ENCODE measurements around the gene PRSS36.
"Not testable (repeated sequence)": the region's sequence is repeated elsewhere in the genome, so short reads cannot be mapped to it uniquely, and the experiment has no call there.

PRSS36 gene

DNA sequence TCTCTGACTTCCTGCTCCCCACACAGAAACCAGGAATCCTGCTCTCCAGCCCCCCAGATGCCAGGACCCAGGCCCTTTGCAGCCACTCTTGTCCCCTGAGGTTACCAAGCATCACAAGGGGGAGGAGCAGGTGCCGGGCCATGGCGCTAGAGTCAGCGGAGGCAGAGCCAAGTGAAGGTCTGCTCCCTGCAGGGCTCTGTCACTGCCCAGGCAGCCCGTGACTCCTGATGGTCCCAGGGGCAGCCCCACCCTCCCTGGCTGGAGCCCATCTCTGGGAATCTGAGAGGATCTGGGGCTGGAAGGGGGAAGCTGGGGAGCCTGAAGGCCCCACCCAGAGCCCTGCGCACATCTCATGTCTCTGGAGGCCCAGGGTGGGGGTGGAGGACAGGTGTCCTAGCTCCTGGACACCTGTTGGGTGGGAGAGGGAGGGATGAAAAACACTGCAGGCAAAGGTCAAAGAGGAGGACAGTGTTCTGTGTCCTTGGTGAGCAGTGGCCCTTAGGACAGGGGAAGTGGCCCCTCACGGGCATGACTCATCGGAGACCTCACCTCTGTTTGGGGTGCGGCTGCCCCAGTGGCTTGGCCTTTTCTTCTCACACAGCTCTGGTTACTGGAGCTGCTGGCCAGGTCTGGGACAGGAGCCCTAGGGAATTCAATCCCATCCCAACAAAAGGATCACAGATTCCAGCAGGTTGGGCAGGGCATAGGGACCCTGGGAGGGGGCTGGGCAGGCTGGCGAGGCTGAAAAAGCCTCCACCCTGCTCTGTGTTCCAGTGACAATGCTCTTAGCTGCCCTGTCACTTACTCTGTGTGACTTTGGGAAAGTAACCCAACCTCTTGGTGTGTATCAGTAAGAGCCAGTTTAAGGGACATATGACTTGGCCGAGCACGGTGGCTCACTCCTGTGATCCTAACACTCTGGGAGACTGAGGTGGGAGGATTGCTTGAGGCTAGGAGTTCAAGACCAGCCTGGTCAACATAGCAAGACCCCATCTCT, at the start of gene PRSS36:
Gene PRSS36, minus strand, starts transcription at position 173 of the 997 bp plus-strand sequence. Its CDS starts 31 bp downstream, at position 142.
- DNase-seq (ENCODE audit: low read depth in 2 of 3, low spot score in 1 of 3): no peak

DNA sequence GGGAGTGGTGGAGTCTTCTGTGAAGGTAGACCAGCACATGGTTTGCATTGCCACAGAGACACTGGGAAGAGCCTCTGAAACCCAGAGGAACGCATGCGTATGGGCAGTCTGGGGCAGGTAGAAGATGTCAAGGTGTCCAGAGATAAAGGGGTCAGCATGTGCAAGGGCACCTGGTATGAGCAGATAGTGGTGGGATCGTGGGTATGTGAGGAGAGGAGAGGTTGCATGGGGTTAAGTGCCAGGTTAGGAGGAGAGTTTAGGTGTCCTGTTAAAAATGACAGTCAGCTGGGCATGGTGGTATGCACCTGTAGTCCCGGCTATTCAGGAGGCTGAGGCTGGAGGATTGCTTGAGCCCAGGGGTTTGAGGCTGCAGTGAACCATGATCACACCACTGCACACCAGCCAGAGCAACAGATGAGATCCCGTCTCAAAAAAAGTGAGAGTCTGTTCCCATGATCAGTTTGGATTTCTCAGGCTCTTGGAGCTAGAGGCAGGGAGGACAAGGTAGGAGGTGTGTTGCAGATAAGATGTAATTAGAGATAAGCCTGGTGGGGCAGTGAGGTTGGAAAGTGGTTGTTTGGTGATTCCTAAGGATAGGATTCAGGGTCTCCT, 49.7 kb upstream of the PRSS36 start:
- DNase-seq (ENCODE audit: low read depth in 2 of 3, low spot score in 1 of 3): no peak

DNA sequence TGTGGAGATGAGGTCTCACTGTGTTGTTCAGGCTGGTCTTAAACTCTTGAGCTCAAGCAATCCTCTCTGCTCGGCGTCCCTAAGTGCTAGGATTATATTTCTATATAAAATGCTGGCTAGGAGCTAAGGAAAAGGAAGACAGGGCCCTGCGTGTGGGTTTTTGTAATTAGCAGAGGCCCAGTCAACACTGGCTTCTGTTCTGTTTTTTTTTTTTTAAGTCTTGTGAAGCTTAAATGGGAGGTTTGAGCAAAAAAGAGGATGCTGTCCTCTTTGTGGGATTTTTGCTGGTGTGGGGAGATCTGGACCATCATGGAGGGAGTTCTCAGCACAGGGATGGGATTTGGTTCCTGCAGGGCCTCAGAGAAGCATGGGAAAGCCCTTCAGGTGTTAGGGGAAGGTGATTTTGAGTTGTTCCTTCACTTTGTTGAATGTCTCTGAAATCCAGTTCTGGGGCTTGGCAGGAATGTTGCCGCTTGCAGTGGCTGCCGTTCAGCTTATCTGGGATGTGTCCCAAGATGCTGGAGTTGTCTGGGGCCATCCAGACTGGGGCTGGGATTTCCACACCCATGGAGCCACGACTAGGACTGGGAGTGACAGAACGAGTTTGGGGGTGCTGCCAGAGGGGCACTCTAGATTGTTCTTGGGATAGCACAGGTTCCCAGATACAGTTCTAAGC, 48.5 kb upstream of the PRSS36 start:
- no peak for DNase-seq (ENCODE audit: low read depth in 2 of 3, low spot score in 1 of 3)

DNA sequence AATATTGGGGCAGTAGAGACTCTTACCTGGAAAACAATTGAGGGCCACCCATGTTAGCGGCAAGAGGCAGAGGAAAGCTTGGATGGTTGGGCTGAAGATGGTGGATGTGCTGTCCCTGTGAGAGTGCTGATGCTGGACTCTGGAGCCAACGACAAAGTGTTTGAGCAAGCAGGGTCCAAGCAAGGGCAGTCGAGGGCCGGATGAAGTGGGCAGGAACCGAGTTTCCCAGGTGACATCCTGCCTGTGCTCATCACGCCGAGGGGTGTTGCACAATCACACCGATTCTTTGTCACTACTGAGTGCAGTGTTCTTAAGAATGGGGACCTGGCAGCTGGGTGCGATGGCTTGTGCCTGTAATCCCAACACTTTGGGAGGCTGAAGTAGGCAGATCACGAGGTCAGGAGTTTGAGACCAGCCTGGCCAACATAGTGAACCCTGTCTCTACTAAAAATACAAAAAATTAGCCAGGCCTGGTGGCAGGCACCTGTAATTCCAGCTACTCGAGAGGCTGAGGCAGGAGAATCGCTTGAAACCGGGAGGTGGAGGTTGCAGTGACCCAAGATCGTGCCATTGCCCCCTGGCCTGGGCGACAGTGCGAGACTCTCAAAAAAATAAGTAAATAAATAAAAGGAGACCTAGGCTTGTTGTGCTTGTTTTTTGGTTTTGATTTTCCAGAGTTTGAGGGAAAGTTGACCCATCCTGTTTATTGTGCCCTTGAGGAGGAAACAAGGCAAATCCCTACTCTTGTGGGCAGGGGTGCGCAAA, 46.6 kb upstream of the PRSS36 start:
- DNase-seq (ENCODE audit: low read depth in 2 of 3, low spot score in 1 of 3): no peak

DNA sequence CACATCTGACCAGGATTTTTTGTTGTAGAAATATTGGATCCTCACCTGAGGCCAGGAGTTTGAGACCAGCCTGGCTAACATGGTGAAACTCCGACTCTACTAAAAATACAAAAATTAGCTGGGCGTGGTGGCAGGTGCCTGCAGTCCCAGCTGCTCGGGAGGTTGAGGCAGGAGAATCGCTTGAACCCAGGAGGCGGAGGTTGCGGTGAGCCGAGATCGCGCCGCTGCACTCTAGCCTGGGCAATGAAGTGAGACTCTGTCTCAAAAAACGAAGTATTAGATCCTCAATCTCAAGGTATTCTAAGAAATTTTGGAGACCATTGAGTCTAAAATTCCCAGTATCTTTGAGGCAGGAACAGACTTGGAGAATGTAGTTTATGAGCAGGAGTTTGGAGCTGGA, 46.0 kb upstream of the PRSS36 start:
- not testable (repeated sequence) for DNase-seq (ENCODE audit: low read depth in 2 of 3, low spot score in 1 of 3)

GRCh38 chr16:31194898-31195297, 45.0 kb upstream of the PRSS36 start:
- no peak for DNase-seq (ENCODE audit: low read depth in 2 of 3, low spot score in 1 of 3)

DNA sequence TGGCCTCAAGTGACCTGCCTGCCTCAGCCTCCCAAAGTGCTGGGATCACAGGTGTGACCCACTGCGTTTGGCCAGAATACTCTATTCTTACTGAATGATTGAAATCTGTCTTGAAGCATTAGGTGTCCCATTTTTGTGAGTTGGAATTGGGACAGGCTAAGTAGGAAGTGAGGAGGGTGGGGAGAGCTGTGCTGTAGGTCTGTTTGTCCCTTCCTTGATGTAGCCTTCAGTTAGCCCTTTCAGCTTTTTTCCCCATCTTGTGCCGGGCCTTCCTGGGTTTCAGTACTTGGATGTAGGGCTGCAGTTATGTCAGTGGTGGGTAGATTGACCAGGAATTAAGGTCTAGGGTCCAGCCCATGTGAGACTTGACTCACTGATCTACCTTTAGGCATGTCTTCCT, 44.0 kb upstream of the PRSS36 start:
- no peak for DNase-seq (ENCODE audit: low read depth in 2 of 3, low spot score in 1 of 3)

DNA sequence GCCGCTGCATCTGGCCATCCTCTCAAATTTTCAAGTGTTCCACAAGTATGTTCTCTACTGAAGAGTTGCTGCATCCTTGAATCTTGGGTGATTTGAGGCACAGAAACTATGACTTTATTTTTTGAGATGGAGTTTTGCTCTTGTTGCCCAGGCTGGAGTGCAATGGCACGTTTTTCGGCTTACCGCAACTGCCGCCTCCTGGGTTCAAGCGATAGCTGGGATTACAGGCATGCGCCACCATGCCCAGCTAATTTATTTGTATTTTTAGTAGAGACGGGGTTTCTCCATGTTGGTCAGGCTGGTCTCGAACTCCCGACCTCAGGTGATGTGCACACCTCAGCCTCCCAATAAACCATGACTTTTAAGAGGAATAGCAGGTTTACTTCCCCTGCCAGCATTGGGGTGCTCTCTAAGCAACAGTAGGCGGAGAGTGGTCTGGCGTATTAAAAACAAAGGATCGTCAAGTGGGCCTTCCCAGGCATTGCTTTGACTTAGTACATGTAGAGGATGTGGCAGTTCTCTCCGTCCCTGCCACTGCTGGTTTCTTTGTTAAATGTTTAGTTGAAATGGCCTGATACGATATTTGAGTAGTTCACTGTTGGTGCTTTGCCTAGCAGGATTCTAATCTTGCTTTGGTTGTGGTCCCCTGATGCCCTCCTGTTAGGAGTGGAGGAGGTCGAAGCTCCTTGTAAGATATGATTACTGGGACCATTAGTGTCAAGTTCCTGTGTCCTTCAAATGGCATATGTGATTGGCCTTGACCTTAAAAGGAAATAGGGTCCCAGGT, 43.2 kb upstream of the PRSS36 start:
- DNase-seq (ENCODE audit: low read depth in 2 of 3, low spot score in 1 of 3): no peak

GRCh38 chr16:31191697-31192428, 42.0 kb upstream of the PRSS36 start:
- DNase-seq (ENCODE audit: low read depth in 2 of 3, low spot score in 1 of 3): no peak

GRCh38 chr16:31190818-31191444, 41.1 kb upstream of the PRSS36 start:
- DNase-seq (ENCODE audit: low read depth in 2 of 3, low spot score in 1 of 3): no peak

DNA sequence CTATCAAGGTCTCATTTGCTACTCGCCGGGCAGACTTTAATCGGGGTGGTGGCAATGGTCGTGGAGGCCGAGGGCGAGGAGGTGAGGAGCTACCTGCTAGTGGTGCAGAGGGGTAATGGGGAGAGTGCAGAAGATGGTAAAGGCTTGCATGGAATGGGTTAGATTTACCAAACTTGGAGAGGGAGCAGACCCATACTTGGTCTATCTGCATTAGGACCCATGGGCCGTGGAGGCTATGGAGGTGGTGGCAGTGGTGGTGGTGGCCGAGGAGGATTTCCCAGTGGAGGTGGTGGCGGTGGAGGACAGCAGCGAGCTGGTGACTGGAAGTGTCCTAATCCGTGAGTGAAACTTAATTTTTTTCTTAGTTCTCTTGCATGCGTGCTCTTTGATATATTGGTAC, 40.2 kb upstream of the PRSS36 start:
- DNase-seq (ENCODE audit: low read depth in 2 of 3, low spot score in 1 of 3): no peak

- no peak for DNase-seq (ENCODE audit: low read depth in 2 of 3, low spot score in 1 of 3)
Measured at GRCh38 chr16:31189412-31189778, 39.5 kb upstream of the PRSS36 start.

DNA sequence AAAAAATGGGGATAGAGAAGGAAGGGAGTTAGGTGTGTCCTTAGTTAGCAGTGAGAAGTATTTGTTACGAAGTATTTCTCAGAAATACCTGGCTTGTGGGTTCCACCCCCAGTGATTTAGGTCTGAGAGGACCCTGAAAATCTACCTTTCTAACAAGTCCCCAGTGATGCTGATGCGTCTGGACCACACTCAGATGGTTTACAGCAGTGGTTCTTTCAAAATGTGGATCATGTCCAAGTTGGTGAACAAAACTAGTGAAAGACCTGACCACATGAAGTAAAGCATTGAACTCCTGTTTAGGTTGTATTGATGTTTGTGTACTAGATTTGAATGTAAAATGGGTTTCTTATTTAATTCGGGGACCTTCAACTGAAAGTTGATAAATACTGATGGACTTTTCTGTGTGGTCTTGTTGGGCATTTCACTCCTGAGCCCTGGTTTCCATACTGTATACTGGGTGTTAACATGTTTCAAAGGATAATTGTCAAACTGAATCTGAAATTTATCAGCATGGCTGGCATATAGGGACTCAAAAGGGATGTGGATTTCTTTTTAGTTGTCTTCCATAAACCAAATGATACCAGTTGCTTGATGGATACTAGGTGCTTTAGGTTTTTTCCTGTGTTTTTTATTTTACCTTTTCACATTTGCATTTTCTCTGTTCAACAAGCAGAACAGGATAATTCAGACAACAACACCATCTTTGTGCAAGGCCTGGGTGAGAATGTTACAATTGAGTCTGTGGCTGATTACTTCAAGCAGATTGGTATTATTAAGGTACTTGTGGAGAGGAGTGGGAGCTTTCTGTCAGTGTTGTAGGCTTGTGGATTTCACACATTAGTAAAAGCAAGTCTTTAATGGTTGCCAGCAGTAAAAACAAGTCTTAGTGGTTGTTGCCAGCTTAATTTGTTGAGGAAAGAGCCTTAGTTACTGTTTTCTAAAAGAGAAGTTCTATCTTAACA, 38.9 kb upstream of the PRSS36 start:
- no peak for DNase-seq (ENCODE audit: low read depth in 2 of 3, low spot score in 1 of 3)

DNA sequence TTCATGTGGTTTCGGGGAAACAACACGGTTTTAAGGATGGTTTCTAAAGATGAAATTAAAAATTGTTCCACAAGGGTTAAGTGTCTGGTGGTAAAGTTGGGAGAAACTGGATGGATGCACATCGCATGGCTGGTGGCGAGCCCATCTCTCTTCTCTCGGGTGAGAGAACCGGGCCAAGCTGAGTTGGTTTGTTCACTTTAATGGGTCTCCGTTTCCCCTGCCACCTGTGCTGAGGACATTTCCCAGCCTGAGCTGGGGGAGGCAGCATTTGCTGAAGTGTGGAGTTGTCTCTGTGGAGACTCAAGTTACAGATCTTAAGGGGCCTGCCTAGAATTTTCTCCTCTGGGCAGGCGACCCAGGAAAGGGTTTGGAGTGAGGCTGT, 37.9 kb upstream of the PRSS36 start:
- DNase-seq (ENCODE audit: low read depth in 2 of 3, low spot score in 1 of 3): no peak

GRCh38 chr16:31186930-31187807, 37.3 kb upstream of the PRSS36 start:
- DNase-seq (ENCODE audit: low read depth in 2 of 3, low spot score in 1 of 3): no peak

DNA sequence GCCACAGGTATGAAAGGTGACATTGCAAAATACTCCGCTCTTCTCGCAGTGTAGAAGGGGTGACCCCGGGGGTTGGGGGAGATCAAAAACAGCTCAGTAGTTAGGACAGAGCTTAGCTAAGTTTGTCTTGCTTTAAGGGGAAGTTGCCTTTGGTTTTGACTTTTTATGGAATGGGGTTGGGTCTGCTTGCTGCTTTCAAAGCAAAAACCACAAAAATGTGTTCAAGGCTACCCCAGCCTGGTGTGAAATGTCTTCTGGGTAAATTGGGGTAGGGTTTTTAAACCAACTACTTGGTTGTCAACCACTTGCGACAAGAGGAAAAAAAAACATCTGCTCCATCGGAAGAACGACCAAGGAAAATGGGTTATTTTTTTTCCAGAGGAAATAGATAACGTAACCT, 36.3 kb upstream of the PRSS36 start:
- no peak for DNase-seq (ENCODE audit: low read depth in 2 of 3, low spot score in 1 of 3)

DNA sequence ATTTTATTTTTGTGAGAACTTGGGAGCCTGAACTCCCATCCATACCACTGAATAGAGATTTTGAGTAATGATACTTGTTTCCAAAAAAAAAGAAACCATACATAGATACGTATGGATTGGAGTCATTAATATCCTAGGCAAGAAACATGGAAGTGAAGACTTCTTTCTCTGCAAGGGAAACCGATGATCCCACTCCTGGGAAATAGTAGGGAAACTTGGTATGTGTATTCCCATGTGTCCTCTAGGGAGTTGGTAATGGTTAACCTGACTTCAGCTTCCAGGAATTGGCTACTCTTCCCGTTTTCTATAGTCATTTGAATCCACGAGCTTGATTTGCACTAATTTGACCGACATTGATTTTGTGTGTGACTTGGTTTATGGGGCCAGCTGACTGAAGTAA, 35.5 kb upstream of the PRSS36 start:
- no peak for DNase-seq (ENCODE audit: low read depth in 2 of 3, low spot score in 1 of 3)
